ENCODE results near the gene CACNA2D1.

The CACNA2D1 gene

DNA sequence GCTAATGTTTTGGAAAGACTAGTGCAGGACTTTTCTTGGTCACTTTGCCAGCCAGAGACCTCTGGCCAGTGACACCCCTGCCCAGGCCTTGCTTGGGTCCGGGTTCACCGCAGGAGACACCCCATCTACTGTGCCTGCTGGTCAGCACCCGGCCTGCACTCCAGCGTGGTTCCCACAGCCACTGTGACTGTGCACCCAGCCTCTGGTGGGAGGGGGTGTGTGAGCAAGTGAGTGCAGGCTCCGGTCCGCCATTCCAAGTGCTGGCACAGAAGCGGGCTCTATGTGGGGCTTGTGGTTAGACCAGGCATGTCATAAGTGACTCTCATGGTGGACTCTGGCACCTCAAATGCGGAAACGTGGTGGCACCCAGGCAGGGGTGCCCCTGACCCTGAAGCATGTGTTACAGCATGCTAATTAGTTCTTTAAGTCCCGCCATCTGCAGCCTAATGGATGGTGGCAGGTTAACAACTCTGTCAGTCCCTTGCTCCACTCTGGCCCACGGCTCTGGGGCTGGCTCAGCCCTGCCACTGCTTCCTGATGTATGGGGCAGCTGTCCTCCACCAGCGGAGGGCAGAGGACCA, 361.8 kb downstream of the CACNA2D1 start:
- Mint-ChIP-seq H3K27me3 (ENCODE audit: low read depth) (no peaks in the 10 kb centered on the region), H3K36me3 (ENCODE audit: low read depth) (no peaks in the 10 kb centered on the region), H3K4me1 (ENCODE audit: low read depth) (no peaks in the 10 kb centered on the region), H3K27ac (no peak overlapping the region), H3K4me3 (no peak overlapping the region), H3K9me3 (no peaks in the 10 kb centered on the region)

DNA sequence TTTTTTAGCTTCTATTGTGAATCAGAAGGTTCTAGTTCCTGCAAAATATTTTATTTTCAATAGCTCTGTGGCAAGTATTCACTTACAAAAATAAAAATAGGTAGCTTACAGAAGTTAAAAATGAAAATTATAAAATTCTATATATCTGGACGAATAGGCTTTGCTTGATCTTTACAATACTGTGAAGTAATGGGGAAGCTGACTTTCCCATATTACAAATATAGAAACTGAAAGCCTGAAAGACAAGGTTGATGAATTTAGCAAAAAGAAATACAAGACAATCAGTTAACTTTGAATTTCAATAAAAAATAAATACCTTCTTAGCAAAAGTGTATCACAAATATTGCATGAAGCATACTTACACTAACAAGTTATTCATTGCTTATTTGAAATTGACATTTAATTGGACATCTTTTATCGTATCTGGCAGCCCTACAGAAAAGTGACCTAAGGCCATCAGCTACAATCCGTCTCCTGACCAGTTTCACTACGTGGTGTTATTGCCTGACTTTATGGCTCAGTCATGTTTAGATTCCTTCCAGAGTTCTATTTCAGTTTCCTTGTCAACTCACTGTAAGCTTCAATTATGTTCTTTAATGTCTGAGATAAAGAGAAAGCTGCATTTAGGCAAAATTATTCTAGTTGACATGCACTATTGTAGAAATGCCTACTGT, 363.2 kb downstream of the CACNA2D1 start:
- Mint-ChIP-seq H3K27ac (no peak overlapping the region), H3K27me3 (ENCODE audit: low read depth) (no peaks in the 10 kb centered on the region), H3K4me1 (ENCODE audit: low read depth) (no peaks in the 10 kb centered on the region), H3K9me3 (no peaks in the 10 kb centered on the region), H3K4me3 (no peak overlapping the region), H3K36me3 (ENCODE audit: low read depth) (no peaks in the 10 kb centered on the region)

DNA sequence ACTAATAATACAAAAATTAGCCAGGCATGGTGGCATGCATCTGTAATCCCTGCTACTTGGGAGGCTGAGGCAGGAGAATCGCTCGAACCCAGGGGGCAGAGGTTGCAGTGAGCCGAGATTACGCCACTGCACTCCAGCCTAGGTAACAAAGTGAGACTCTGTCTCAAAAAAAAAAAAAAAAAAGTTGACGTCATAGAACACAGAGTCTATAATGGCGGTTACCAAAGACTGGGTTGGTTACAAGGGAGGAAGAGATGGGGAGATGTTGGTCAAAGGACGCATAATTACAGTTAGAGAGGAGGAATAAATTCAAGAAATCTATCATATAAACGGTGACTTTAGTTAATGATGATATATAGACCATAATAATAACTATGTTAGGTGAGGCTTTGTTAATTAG, 364.1 kb downstream of the CACNA2D1 start:
- no peaks in the 10 kb centered on the region for H3K9me3 Mint-ChIP-seq
- no peaks in the 10 kb centered on the region for H3K36me3 Mint-ChIP-seq (ENCODE audit: low read depth)
- H3K4me3 Mint-ChIP-seq: no peak overlapping the region
- H3K27ac Mint-ChIP-seq: no peak overlapping the region
- H3K4me1 Mint-ChIP-seq (ENCODE audit: low read depth): no peaks in the 10 kb centered on the region
- no peaks in the 10 kb centered on the region for H3K27me3 Mint-ChIP-seq (ENCODE audit: low read depth)

DNA sequence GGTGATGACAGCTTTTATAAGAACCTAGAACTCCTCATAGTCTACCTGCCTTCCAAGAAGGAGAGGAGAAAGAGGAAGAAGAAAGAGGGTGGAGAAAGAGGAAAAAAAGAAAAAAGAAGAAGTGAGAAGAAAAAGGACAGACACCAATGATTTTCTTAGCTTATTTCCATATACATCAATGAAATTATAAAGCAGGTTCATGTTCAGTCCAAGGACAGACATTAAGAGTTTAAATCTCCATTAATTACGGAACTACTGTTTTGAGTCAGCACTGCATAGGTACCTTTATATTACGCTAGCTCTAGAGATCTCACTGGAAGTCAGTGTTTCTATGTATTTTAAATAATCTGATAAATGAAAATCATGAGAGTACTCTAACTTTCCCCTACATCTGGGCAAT, 364.8 kb downstream of the CACNA2D1 start:
- no peaks in the 10 kb centered on the region for H3K4me1 Mint-ChIP-seq (ENCODE audit: low read depth)

DNA sequence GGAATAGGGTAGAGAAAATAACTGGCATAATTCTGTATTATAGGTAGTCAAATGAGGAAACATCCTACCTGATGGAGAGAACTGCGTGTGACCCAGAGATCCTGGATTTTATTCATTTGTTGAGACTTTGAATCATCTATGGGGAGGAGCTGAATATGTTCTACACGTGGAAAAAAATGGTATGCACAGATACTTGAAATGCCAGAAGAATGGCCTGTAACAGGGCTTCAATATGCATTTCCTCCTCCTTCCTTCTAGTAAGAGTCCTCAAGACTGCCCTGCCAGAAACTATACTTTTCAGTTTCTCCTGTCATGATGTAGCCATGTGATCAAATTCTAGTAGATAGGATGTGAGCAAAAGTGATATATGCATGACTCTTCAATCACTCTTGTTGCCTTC, 372.1 kb downstream of the CACNA2D1 start:
- Mint-ChIP-seq H3K4me1 (ENCODE audit: low read depth) (no peaks in the 10 kb centered on the region), H3K27me3 (ENCODE audit: low read depth) (no peaks in the 10 kb centered on the region), H3K4me3 (no peak overlapping the region), H3K36me3 (ENCODE audit: low read depth) (no peaks in the 10 kb centered on the region), H3K27ac (no peak overlapping the region), H3K9me3 (no peaks in the 10 kb centered on the region)

More for the DNA sequence above, 364.8 kb downstream of the CACNA2D1 start:
- Mint-ChIP-seq H3K4me3 (no peak overlapping the region), H3K27ac (no peak overlapping the region), H3K27me3 (ENCODE audit: low read depth) (no peaks in the 10 kb centered on the region), H3K36me3 (ENCODE audit: low read depth) (no peaks in the 10 kb centered on the region), H3K9me3 (no peaks in the 10 kb centered on the region)

DNA sequence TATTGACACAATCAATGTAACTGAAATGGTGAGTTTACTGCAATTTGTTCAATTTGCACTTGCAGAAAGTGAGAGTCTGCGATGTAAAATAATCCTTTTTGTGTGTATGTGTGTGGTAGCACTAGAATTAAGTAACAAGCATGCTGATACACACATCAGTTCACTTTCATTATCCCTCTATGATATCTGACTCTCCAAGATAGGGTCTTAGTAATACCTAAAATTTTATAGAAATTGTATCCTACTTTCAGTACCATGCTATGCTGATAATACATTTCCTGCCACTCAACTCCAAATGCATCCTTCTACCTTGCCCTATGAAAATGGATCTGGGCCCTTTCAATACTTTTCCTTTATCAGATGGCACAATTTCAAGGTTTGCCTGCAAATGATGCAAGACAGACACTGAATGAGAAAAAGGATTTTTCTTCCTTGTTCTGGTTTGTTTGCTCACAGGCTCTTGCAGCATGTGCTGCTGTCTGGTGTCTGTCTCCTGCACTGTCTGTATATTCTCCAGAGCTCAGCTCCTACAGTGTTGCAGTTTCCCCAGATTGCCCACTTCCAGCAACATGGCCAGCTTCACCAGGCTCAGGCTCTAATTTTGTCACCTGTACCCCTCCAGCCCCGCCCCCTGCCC, 375.8 kb downstream of the CACNA2D1 start:
- H3K9me3 Mint-ChIP-seq: no peaks in the 10 kb centered on the region
- H3K4me3 Mint-ChIP-seq: no peak overlapping the region
- no peaks in the 10 kb centered on the region for H3K36me3 Mint-ChIP-seq (ENCODE audit: low read depth)
- no peaks in the 10 kb centered on the region for H3K27me3 Mint-ChIP-seq (ENCODE audit: low read depth)
- H3K4me1 Mint-ChIP-seq (ENCODE audit: low read depth): no peaks in the 10 kb centered on the region
- H3K27ac Mint-ChIP-seq: no peak overlapping the region

DNA sequence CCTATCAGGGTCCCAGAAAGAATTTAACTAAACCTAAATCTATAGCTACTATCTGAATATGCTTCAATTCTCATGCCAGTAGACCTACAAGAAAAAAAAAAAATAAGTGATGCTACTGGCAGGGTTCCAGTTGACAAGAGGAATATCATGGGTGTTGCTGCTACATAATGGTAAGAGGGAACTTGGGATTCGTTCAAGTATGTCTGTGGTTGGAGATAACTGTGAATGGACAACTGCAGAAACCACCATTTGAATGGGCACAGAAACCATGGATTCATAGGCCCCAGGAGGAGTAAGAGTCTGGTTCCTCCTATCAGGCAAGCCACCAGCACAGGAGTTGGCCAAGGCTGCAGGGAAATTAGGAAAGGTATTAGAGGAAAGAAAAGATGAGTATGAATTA, 386.1 kb downstream of the CACNA2D1 start:
- no peaks in the 10 kb centered on the region for H3K27me3 Mint-ChIP-seq (ENCODE audit: low read depth)
- H3K4me3 Mint-ChIP-seq: no peak overlapping the region
- no peaks in the 10 kb centered on the region for H3K4me1 Mint-ChIP-seq (ENCODE audit: low read depth)
- no peaks in the 10 kb centered on the region for H3K9me3 Mint-ChIP-seq
- H3K36me3 Mint-ChIP-seq (ENCODE audit: low read depth): no peaks in the 10 kb centered on the region
- no peak overlapping the region for H3K27ac Mint-ChIP-seq

DNA sequence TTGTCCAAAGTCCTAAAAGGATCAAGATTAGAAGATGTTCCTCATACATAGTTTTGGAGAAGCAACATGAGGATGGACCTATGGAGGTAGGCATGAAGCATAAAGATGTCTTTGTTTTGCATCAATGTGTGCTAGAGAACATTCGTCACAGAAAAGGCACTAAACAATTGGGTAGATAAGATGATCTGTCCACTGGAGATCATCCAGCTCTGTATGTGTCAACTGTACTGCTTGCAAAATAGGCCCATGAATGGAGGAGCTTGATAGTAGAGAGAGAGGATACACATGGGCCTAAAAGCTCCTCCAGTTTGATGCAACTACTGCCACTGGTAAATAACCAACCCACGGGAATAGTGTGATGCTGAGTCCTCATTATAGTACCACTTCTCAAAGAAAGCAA, 387.3 kb downstream of the CACNA2D1 start:
- no peaks in the 10 kb centered on the region for H3K36me3 Mint-ChIP-seq (ENCODE audit: low read depth)
- H3K27me3 Mint-ChIP-seq (ENCODE audit: low read depth): no peaks in the 10 kb centered on the region

DNA sequence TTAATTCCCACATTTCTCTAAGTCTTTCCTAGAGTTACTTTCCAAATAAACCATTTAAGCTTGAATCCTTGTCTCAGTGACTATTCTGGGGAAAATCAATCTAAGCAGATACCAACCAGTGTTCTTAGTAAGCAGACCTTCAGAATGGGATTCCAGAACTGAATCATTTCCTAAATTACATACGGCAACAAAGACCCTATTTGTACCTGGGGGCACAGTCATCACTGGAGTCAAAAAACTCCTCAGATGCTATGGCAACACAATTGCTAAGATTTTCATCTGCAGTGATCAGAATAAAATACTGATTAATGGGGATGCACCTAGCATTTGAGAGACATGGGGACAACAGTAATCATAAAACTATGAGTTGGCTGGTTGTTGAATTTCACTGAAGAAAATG, 389.0 kb downstream of the CACNA2D1 start:
- Mint-ChIP-seq H3K9me3 (no peaks in the 10 kb centered on the region), H3K27ac (no peak overlapping the region), H3K36me3 (ENCODE audit: low read depth) (no peaks in the 10 kb centered on the region), H3K4me1 (ENCODE audit: low read depth) (no peaks in the 10 kb centered on the region), H3K27me3 (ENCODE audit: low read depth) (no peaks in the 10 kb centered on the region), H3K4me3 (no peak overlapping the region)

More for the DNA sequence above, 387.3 kb downstream of the CACNA2D1 start:
- Mint-ChIP-seq H3K4me3 (no peak overlapping the region), H3K27ac (no peak overlapping the region), H3K4me1 (ENCODE audit: low read depth) (no peaks in the 10 kb centered on the region), H3K9me3 (no peaks in the 10 kb centered on the region)

DNA sequence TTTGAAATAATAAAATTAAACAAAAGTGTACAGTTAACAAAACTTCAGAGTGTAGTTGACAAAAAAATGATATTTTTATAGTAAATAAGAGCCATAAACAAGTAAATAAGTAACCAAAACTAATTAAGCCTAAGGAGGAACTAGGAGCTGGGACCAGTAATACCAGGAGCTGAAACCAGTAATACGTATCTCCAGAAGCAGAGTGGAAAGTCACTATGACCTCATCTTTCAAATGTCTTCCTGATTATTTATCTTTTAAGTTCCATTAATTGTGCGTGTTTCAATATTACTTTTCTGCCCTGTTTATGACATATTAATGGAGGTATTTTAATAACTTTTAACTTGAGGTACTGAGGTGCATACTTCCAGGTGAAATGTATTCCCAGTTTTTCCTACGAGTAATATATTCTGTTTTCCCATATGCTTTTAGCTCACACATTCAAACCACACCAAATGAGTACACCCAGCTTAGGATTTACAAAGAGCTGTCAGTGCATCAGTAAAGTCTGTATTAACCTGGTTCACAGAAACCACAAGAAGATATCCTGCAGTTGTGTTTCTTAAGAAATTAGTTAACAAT, 390.0 kb downstream of the CACNA2D1 start:
- H3K4me3 Mint-ChIP-seq: no peak overlapping the region
- no peaks in the 10 kb centered on the region for H3K9me3 Mint-ChIP-seq
- H3K36me3 Mint-ChIP-seq (ENCODE audit: low read depth): no peaks in the 10 kb centered on the region
- no peak overlapping the region for H3K27ac Mint-ChIP-seq
- H3K27me3 Mint-ChIP-seq (ENCODE audit: low read depth): no peaks in the 10 kb centered on the region
- H3K4me1 Mint-ChIP-seq (ENCODE audit: low read depth): no peaks in the 10 kb centered on the region

DNA sequence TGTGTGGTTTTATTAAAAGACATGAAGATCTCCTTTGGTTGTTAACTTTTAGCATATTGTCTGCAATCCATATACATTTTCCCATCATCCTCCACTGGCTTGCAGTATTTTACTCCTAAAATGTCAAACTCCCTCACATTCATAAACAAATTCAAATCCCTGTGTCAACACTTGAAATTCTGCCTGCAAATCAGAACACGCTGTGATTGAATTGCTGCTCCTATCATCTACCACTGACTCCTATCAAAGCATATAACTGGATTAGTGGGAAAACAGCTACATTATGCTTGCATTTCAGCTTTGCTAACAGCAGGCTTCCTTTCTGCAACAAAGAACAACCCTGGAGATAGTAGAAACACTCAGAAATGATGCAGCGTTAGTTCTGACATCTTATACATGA, 392.0 kb downstream of the CACNA2D1 start:
- Mint-ChIP-seq H3K27ac (no peak overlapping the region), H3K36me3 (ENCODE audit: low read depth) (no peaks in the 10 kb centered on the region), H3K4me3 (no peak overlapping the region), H3K27me3 (ENCODE audit: low read depth) (no peaks in the 10 kb centered on the region), H3K9me3 (no peaks in the 10 kb centered on the region), H3K4me1 (ENCODE audit: low read depth) (no peaks in the 10 kb centered on the region)

DNA sequence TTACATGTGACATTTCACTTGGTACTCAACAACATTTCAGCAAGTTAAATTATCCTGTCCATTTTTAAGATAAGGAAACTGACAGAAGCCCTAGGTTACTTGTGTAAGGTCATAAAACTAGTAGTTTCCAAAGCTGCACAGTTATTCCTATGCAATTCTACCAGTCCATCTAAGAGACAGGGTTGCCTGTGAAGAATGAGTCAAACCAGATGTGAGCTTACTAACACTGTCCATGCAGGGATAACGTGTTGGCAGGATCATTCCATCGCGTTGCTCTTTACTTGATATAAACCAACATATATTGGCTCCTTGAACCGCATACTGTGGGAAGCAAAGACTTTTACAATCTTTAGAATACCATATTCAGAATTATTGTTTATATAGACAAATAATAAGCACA, 392.8 kb downstream of the CACNA2D1 start:
- Mint-ChIP-seq H3K9me3 (no peaks in the 10 kb centered on the region), H3K4me1 (ENCODE audit: low read depth) (no peaks in the 10 kb centered on the region), H3K27ac (no peak overlapping the region), H3K27me3 (ENCODE audit: low read depth) (no peaks in the 10 kb centered on the region), H3K36me3 (ENCODE audit: low read depth) (no peaks in the 10 kb centered on the region), H3K4me3 (no peak overlapping the region)

DNA sequence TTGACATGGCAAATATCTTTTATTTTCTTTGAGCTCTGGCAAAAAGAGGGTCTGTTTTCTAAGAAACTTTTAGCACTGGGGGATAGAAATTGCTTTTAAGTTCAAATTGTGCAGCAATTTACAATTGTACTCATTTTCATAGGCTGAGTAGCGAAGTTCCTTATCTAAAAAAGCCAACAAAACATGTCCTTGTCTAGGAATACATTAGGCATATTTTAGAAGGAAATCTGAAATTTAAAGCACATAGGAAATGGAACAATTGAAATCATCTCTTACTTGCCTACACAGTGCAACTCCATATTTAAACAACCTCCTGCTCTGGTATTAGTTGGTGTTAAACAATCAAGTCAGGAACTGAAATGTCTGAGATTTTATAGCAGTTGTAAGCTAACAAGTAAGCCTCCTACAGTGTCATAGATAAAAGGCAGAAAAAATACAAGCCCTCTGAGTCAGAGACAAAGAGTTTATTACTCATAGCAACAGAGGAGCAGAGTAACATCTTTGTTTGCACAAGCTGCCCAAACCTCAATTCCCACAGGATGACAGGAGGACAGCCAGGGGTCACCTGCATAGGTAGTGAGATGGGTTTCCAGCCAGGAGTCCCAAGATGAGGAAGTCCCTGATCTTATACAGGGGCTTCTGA, 393.6 kb downstream of the CACNA2D1 start:
- no peaks in the 10 kb centered on the region for H3K4me1 Mint-ChIP-seq (ENCODE audit: low read depth)
- no peaks in the 10 kb centered on the region for H3K9me3 Mint-ChIP-seq
- H3K36me3 Mint-ChIP-seq (ENCODE audit: low read depth): no peaks in the 10 kb centered on the region
- H3K27me3 Mint-ChIP-seq (ENCODE audit: low read depth): no peaks in the 10 kb centered on the region
- no peak overlapping the region for H3K27ac Mint-ChIP-seq
- H3K4me3 Mint-ChIP-seq: no peak overlapping the region

DNA sequence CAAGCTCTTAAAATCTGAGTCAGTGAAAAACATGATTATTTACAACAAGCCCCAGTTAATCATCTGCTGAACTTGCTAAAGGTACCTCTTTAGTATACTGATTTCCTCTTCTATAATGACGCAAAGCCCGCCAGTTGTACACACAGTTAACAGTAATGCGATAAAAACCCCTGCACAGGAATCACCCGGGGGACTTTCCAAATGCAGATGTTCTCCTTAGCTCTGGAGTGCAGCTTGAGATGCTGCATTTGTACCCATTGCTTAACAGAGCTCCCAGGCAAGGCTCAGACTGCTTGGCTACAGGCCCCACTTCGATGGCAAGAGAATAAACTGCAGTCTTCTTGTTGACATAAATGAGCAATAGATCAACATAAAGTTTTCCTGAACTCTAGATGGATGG, 394.1 kb downstream of the CACNA2D1 start:
- no peak overlapping the region for H3K27ac Mint-ChIP-seq
- H3K4me1 Mint-ChIP-seq (ENCODE audit: low read depth): no peaks in the 10 kb centered on the region
- no peaks in the 10 kb centered on the region for H3K9me3 Mint-ChIP-seq
- H3K4me3 Mint-ChIP-seq: no peak overlapping the region
- no peaks in the 10 kb centered on the region for H3K27me3 Mint-ChIP-seq (ENCODE audit: low read depth)
- no peaks in the 10 kb centered on the region for H3K36me3 Mint-ChIP-seq (ENCODE audit: low read depth)
